NCI-H2107 treated with DMSO at 0.1 percent for 48 hours (cell line): Measurements from ENCODE around the gene SLC6A18.
"Not testable (repeated sequence)": the region's sequence is repeated elsewhere in the genome, so short reads cannot be mapped to it uniquely, and the experiment has no call there.

Experiments used
- DNase-seq: peaks from one replicate; lab custom pipeline; 2025; ENCODE audit not compliant: unreplicated experiment; lab: John Stamatoyannopoulos, UW

The SLC6A18 gene

DNA sequence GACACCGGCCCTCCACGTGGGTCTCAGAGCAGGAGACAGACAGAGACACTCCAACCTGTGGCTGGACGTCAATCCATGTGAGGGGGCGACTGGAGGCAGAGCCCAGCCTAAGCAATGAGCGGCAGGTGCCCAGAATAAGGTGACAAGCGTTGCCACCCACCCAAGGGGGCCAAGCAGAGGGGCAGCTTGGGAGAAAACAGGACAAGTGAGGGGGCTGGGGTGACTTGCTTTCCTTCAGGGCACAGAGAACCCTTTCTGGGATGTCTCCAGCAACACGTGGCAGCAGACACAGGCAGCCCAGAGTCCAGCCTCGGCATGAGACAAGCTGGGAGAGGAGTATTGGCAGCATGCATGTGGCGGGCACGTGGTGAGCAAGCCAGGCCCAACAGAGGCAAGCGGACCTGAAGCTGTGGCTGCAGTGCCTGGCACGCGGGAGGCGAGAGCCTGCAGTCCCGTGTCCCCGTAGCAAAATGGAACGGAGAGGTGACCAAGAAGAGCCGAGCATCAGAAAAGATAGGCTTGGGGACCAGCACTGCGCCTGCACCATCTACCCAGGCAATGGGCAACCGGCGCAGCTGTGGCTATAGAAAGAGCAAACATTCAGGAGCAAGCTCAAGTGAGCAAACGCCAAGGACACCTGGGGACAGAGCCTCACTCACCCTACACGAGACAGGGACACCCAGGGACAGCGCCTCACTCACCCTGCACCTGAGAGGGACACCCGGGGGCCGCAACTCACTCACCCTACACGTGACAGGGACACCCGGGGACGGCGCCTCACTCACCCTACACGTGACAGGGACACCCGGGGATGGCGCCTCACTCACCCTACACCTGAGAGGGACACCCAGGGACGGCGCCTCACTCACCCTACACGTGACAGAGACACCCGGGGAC is 63.5 kb downstream of the SLC6A18 start:
- no peak for DNase-seq

DNA sequence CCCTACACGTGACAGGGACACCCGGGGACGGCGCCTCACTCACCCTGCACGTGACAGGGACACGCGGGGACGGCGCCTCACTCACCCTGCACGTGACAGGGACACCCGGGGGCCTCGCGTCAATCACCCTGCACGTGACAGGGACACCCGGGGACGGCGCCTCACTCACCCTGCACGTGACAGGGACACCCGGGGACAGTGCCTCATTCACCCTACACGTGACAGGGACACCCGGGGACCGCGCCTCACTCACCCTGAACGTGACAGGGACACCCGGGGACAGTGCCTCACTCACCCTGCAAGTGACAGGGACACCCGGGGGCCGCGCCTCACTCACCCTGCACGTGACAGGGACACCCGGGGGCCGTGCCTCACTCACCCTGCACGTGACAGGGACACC is 64.4 kb downstream of the SLC6A18 start:
- not testable (repeated sequence) for DNase-seq

DNA sequence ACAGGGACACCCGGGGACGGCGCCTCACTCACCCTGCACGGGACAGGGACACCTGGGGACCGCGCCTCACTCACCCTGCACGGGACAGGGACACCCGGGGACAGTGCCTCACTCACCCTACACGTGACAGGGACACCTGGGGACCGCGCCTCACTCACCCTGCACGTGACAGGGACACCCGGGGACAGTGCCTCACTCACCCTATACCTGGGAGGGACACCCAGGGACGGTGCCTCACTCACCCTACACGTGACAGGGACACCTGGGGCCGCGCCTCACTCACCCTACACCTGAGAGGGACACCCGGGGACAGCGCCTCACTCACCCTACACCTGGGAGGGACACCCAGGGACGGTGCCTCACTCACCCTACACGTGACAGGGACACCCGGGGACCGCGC is 65.8 kb downstream of the SLC6A18 start:
- DNase-seq, result not testable (repeated sequence)

DNA sequence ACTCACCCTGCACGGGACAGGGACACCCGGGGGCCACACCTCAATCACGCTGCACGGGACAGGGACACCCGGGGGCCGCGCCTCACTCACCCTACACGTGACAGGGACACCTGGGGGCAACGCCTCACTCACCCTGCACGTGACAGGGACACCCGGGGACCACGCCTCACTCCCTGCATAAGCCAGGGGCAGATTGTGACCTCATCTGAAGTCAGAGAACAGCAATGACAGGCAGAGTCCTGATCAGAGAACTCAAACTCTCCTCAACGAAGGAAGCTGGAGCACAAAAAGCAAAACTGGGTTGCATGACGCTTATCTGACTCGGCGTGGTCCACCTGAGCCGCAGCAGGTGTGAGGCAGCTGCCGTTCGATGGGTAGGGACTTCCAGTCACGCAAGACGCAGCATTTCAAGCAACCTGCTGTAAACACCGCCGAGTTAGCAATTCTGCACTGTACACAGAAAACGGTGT is 66.5 kb downstream of the SLC6A18 start:
- DNase-seq, result peak; percentile 67

DNA sequence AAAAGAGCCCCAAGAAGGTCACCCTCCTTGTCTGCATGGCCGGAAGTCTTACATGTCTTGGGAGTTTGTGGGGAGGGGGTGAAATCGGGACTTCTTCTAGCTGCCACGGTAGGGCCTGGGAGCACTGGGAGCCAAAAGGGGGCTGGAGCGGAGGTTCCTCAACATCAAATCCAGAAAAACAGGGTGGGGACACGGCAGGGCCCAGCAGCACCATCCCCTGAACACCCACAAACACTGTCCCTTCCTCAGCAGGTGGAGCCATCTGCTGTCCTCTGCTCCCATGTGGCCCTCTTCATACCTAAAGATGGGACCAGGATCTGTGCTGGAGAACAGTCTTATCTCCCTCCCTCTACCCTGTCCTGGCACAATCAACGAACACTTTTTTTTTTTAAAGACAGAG is 67.0 kb downstream of the SLC6A18 start:
- DNase-seq, result peak; percentile 19

DNA sequence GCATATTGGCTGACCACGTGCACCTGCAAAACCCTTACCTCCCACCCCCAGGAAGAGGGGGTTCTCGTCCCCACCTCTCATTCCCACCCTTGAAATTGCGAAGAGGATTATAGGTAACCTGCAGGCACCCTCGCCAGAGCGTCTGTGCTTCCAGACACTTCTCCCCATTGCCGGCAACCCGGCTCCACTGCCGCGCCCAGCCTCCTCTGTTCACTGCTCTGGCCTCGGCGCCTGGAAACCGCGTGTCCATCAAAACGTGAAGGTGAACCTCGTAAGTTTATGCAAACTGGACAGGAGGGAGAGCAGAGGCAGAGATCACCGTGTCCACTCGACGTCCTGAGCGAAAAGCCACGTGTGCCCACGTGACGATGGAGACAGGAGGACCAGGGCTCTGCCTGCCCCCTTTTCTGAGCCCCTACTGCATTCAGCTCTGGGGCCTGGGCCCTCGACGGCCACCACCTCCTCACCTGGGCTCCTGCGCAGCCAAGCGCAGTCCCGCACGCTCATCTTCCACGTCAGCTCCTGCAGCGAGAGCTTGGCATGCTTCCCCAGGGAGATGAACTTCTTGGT is 67.8 kb downstream of the SLC6A18 start:
- DNase-seq, result no peak

DNA sequence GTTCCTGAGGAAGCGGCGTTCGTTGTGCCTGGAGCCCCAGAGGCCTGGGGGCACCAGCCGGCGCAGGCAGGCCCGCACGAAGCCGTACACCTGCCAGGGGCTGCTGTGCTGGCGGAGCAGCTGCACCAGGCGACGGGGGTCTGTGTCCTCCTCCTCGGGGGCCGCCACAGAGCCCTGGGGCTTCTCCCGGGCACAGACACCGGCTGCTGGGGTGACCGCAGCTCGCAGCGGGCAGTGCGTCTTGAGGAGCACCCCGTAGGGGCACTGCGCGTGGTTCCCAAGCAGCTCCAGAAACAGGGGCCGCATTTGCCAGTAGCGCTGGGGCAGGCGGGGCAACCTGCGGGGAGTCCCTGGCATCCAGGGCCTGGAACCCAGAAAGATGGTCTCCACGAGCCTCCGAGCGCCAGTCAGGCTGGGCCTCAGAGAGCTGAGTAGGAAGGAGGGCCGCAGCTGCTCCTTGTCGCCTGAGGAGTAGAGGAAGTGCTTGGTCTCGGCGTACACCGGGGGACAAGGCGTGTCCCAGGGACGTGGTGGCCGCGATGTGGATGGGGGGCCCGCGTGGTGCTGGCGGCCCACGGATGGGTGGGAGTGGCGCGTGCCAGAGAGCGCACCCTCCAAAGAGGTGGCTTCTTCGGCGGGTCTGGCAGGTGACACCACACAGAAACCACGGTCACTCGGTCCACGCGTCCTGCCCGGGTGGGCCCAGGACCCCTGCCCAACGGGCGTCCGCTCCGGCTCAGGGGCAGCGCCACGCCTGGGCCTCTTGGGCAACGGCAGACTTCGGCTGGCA is 68.4 kb downstream of the SLC6A18 start:
- no peak for DNase-seq

DNA sequence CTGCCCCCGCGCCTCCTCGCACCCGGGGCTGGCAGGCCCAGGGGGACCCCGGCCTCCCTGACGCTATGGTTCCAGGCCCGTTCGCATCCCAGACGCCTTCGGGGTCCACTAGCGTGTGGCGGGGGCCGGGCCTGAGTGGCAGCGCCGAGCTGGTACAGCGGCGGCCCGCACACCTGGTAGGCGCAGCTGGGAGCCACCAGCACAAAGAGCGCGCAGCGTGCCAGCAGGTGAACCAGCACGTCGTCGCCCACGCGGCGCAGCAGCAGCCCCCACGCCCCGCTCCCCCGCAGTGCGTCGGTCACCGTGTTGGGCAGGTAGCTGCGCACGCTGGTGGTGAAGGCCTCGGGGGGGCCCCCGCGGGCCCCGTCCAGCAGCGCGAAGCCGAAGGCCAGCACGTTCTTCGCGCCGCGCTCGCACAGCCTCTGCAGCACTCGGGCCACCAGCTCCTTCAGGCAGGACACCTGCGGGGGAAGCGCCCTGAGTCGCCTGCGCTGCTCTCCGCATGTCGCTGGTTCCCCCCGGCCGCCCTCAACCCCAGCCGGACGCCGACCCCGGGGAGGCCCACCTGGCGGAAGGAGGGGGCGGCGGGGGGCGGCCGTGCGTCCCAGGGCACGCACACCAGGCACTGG is 69.1 kb downstream of the SLC6A18 start:
- no peak for DNase-seq

DNA sequence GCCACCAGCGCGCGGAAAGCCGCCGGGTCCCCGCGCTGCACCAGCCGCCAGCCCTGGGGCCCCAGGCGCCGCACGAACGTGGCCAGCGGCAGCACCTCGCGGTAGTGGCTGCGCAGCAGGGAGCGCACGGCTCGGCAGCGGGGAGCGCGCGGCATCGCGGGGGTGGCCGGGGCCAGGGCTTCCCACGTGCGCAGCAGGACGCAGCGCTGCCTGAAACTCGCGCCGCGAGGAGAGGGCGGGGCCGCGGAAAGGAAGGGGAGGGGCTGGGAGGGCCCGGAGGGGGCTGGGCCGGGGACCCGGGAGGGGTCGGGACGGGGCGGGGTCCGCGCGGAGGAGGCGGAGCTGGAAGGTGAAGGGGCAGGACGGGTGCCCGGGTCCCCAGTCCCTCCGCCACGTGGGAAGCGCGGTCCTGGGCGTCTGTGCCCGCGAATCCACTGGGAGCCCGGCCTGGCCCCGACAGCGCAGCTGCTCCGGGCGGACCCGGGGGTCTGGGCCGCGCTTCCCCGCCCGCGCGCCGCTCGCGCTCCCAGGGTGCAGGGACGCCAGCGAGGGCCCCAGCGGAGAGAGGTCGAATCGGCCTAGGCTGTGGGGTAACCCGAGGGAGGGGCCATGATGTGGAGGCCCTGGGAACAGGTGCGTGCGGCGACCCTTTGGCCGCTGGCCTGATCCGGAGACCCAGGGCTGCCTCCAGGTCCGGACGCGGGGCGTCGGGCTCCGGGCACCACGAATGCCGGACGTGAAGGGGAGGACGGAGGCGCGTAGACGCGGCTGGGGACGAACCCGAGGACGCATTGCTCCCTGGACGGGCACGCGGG is 69.9 kb downstream of the SLC6A18 start, which contains the start of gene TERT:
Gene TERT (minus strand): TSS at position 234 of the 815 bp plus-strand sequence. CDS start 79 bp downstream, at position 155.
- DNase-seq, result no peak

DNA sequence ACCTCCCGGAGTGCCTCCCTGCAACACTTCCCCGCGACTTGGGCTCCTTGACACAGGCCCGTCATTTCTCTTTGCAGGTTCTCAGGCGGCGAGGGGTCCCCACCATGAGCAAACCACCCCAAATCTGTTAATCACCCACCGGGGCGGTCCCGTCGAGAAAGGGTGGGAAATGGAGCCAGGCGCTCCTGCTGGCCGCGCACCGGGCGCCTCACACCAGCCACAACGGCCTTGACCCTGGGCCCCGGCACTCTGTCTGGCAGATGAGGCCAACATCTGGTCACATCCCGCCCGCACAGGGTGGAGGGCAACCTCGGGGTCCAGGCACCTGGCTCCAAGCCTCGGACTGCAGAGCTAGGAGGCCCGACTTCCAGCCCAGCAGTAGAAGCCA is 70.5 kb downstream of the SLC6A18 start:
- DNase-seq, result no peak
